Esophagus squamous epithelium (tissue), 5 donors: ENCODE measurements around the gene PTPRN2. TPM values are rescaled to one million over a fixed set of nuclear protein-coding genes. Genes with fewer than 3 reads are reported as not detected.
A peak's percentile ranks its signal among the peaks of the same experiment; 100 is the strongest.

Experiments used
- DNase-seq: peaks from one replicate; lab custom pipeline; 2025; lab: John Stamatoyannopoulos, UW
- H3K27ac ChIP-seq, 4 donors: fragments of 200-600 bp; sonication (generic); one replicate each; pipeline ENCODE4 v1.5.1; 2016 to 2019; ENCODE audit warnings: mild to moderate bottlenecking in 1 of 4
- H3K27me3 ChIP-seq, 4 donors: fragments of 200-600 bp; sonication (generic); 1 replicate in 3 of 4; 2 replicates in 1 of 4; pipeline versions ENCODE4 v1.5.1 to v1.6.0; 2017 to 2021; ENCODE audit warnings: antibody characterized with exemption in 1 of 4
- H3K36me3 ChIP-seq, 3 donors: fragments of 200-600 bp; sonication (generic); one replicate each; pipeline ENCODE4 v1.5.1; 2016 to 2019
- H3K4me1 ChIP-seq, 3 donors: fragments of 200-600 bp; sonication (generic); one replicate each; pipeline ENCODE4 v1.5.1; 2017 to 2019
- H3K4me3 ChIP-seq, 4 donors: fragments of 200-600 bp; sonication (generic); 1 replicate in 3 of 4; 2 replicates in 1 of 4; pipeline ENCODE4 v1.5.1; 2016 to 2019; ENCODE audit warnings: mild to moderate bottlenecking in 2 of 4, moderate library complexity in 1 of 4
- H3K9me3 ChIP-seq, 3 donors: fragments of 200-600 bp; sonication (generic); one replicate each; pipeline ENCODE4 v1.5.1; 2016 to 2019
- POLR2A ChIP-seq, 4 donors: fragments of 450-650 bp; IDR thresholded peaks; one replicate each; pipeline ENCODE4 v1.6.1; 2017; ENCODE audit warnings: antibody characterized with exemption in 4 of 4, mild to moderate bottlenecking in 4 of 4, moderate library complexity in 3 of 4
- WGBS, 2 donors: methylation state at CpG; one replicate each; pipeline ENCODE4 v1.1.5; 2018; 5-methylcytosine and 5-hydroxymethylcytosine counted together
- intact Hi-C: fragments of 100-400 bp; cut with DNase I; formaldehyde crosslinking; loops from one replicate; pipeline ENCODE4 v1.15.0; 2022
- total RNA-seq, 4 donors: library from RNA; depleted of rRNA; stranded (reverse); fragments of >200 nt; gene quantifications; one replicate each; pipeline ENCODE4 v1.1.0, GENCODE V29; 2016
- TF ChIP-seq, protein P1 (sequence below), 6 experiments: fragments of 450-650 bp in 4 of 6; fragments of 200-600 bp in 2 of 6; sonication (generic) in 2 of 6; IDR thresholded peaks; one replicate each; pipeline ENCODE4 v1.5.1; 2016 to 2019; ENCODE audit warnings: antibody characterized with exemption in 6 of 6, mild to moderate bottlenecking in 4 of 6, moderate library complexity in 4 of 6
- donor health status: DM: yes; HTN: yes; CAD: no.

The PTPRN2 gene
- total RNA-seq, 4 donors from 2014 or later = 0.38 to 2.7 (median 1.0) TPM

DNA sequence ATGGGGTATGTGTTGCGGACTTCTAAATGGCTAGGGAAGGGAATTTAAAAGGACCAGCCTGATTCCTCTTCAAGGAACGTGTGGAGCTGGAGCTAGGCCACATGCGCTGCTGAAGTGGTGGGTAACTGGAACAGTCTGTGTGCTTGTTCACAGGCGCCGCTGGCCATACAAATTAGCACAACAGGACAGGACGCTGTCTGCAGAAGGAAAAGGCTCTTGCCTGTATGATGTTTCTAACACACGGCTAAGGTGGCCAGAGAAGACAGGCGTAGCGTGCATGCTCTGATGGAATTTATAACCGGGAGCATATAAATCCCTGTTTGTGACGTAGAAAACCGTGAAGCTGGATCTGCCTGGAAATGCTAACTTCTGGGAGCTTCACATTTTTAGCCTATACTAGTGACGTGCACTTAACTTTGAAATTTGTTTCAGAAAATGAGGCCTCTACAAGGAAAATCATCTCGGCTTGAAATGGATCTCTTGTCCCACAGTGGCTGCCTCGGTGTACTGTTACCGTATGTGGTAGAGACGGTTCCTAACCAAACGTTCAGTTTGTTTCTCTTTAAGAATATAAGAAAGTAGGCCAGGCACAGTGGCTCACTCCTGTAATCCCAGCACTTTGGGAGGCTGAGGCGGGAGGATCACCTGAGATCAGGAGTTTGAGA is 569.4 kb downstream of the PTPRN2 start:
- Histone ChIP-seq H3K27me3 (peaks cover 0 to 20% (median 0%) of the 10 kb centered on the region in 4 donors), H3K4me1 (peaks cover 0 to 21% (median 9%) of the 10 kb centered on the region in 3 donors), H3K36me3 (no peaks in the 10 kb centered on the region), H3K4me3 (no peak overlapping the region), H3K9me3 (no peaks in the 10 kb centered on the region), H3K27ac (no peak overlapping the region)
- TF ChIP-seq, protein P1, sequence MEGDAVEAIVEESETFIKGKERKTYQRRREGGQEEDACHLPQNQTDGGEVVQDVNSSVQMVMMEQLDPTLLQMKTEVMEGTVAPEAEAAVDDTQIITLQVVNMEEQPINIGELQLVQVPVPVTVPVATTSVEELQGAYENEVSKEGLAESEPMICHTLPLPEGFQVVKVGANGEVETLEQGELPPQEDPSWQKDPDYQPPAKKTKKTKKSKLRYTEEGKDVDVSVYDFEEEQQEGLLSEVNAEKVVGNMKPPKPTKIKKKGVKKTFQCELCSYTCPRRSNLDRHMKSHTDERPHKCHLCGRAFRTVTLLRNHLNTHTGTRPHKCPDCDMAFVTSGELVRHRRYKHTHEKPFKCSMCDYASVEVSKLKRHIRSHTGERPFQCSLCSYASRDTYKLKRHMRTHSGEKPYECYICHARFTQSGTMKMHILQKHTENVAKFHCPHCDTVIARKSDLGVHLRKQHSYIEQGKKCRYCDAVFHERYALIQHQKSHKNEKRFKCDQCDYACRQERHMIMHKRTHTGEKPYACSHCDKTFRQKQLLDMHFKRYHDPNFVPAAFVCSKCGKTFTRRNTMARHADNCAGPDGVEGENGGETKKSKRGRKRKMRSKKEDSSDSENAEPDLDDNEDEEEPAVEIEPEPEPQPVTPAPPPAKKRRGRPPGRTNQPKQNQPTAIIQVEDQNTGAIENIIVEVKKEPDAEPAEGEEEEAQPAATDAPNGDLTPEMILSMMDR (IDR thresholded peaks at IDR 0.05) = no peak
- no peak for TF ChIP-seq POLR2A (IDR thresholded peaks at IDR 0.05)
- no peak for DNase-seq
- WGBS, 2 donors = 91 to 93% methylated on average over 18 to 19 of the region's 19 CpGs
- intact Hi-C loops = no loop called here

GRCh38 chr7:158017111-158018097 is 570.2 kb downstream of the PTPRN2 start:
- TF ChIP-seq, protein P1 (IDR thresholded peaks at IDR 0.05) = no peak
- TF ChIP-seq POLR2A (IDR thresholded peaks at IDR 0.05) = no peak
- H3K27ac ChIP-seq = no peak overlapping the region
- WGBS, 2 donors = 71 to 75% methylated on average over 12 to 14 of the region's 16 CpGs
- no peak overlapping the region for H3K4me3 ChIP-seq
- no peaks in the 10 kb centered on the region for H3K36me3 ChIP-seq
- H3K4me1 ChIP-seq = peaks cover 0 to 21% (median 9%) of the 10 kb centered on the region in 3 donors
- H3K27me3 ChIP-seq = peaks cover 0 to 20% (median 0%) of the 10 kb centered on the region in 4 donors
- intact Hi-C loops = no loop called here
- DNase-seq = no peak
- H3K9me3 ChIP-seq = no peaks in the 10 kb centered on the region

GRCh38 chr7:158016180-158017097 is 571.2 kb downstream of the PTPRN2 start:
- Histone ChIP-seq H3K36me3 (no peaks in the 10 kb centered on the region), H3K4me3 (peak overlapping the region in 3 of 4 donors; percentile 14 to 53 (median 24)), H3K9me3 (no peaks in the 10 kb centered on the region), H3K27me3 (peaks cover 0 to 20% (median 0%) of the 10 kb centered on the region in 4 donors), H3K27ac (peak overlapping the region in 1 of 4 donors; percentile 49), H3K4me1 (peaks cover 0 to 21% (median 9%) of the 10 kb centered on the region in 3 donors)
- TF ChIP-seq, protein P1 (IDR thresholded peaks at IDR 0.05) = no peak
- no peak for TF ChIP-seq POLR2A (IDR thresholded peaks at IDR 0.05)
- 29 to 36% methylated on average over 24 to 26 of the region's 31 CpGs for WGBS, 2 donors
- intact Hi-C loops = no loop called here
- no peak for DNase-seq

GRCh38 chr7:158015403-158016179 is 572.0 kb downstream of the PTPRN2 start:
- no peaks in the 10 kb centered on the region for H3K9me3 ChIP-seq
- H3K4me1 ChIP-seq = peaks cover 0 to 21% (median 9%) of the 10 kb centered on the region in 3 donors
- 60 to 63% methylated on average over 7 to 21 of the region's 21 CpGs for WGBS, 2 donors
- H3K4me3 ChIP-seq = peak overlapping the region in 3 of 4 donors; percentile 14 to 53 (median 24)
- no peaks in the 10 kb centered on the region for H3K36me3 ChIP-seq
- no peak for DNase-seq
- H3K27ac ChIP-seq = peak overlapping the region in 1 of 4 donors; percentile 49
- intact Hi-C loops = no loop called here
- TF ChIP-seq POLR2A (IDR thresholded peaks at IDR 0.05) = no peak
- TF ChIP-seq, protein P1 (IDR thresholded peaks at IDR 0.05) = no peak
- H3K27me3 ChIP-seq = peaks cover 0 to 20% (median 0%) of the 10 kb centered on the region in 4 donors
